Renal pelvis (tissue), 4 donors: ENCODE measurements around the gene HCFC2. TPM values are rescaled to one million over a fixed set of nuclear protein-coding genes. Genes with fewer than 3 reads are reported as not detected.

ENCODE experiments used
- DNase-seq: peaks from one replicate; pipeline ENCODE4 v3.0.0-alpha.2; 2013
- polyA plus RNA-seq, 3 donors: library from polyadenylated mRNA; unstranded; fragments of 120-200 nt; gene quantifications; one replicate each; pipeline ENCODE4 v1.2.1, GENCODE V29; 2013; ENCODE audit not compliant: insufficient read length in 3 of 3

HCFC2 gene
- polyA plus RNA-seq, 3 donors: 14.0 to 17.1 (median 16.8) TPM

DNA sequence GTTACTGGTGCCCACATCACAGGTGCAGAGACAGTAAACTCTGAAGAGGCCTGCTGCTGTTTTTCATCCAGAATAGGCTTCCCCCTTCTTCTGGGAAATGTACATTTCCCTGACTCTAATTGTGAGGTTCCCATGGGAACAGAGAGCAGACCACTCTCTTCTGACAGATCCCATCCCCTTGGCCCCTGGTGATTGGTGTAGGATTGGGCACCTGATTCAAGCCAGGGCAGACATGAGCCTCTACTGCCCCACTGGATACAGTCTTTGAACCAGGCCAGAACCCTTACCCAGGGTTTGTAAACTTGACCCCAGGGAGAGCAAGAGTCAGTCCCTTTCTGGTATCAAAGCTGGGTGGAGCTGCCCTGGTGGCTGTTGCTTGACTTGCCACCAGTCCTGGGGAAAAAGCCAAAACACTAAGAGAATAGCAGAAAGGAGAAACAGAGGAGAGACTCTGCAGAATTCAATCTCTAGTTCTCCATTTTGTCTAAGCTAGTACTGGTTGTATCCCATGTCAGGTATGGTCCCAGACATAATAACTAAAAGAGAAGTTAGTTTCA lies 88.4 kb downstream of the HCFC2 start:
- DNase-seq: no peak

- no peak for DNase-seq
Measured at GRCh38 chr12:104154286-104154685, 90.0 kb downstream of the HCFC2 start.

DNA sequence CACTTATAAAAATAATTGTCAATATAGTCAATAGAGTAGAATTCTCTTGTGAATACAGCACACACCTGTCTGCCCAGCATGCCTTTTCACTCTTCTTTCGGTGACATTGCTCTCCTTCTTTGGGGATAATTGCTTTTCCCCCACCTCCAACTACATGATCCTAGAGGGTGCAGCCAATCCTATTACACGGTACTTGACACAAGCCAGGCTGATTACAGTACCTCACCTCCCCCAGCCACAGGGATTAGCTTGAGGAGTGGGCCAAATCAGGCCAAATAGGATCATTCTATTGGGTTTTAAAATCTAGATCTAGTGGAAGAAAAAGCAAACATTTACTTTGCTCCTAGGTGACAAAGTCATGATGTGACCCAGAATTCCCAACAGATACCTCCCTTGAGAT lies 90.5 kb downstream of the HCFC2 start:
- no peak for DNase-seq

Other genes with a start within 250 kb of the HCFC2 start
- gene NT5DC3, start 223.3 kb upstream of the HCFC2 start, polyA plus RNA-seq: 1 to 10 TPM; 4.1 to 8.5 (median 8.5) TPM
- 1,000 to 10,000 TPM in 1 of 3 donors, 100 to 1,000 TPM in 2; 858 to 1,078 (median 947) TPM for gene HSP90B1, start 134.1 kb upstream of the HCFC2 start, polyA plus RNA-seq
- 10 to 100 TPM; 49.3 to 58.2 (median 55.8) TPM for gene TDG, start 98.7 kb upstream of the HCFC2 start, polyA plus RNA-seq
- gene GLT8D2, start 14.3 kb upstream of the HCFC2 start, polyA plus RNA-seq: 10 to 100 TPM in 2 of 3 donors, 1 to 10 TPM in 1; 8.4 to 11.6 (median 10.7) TPM
- gene NFYB, start 73.7 kb downstream of the HCFC2 start, polyA plus RNA-seq: 10 to 100 TPM; 84.3 to 96.6 (median 91.5) TPM
- 10 to 100 TPM; 60.2 to 61.5 (median 61.4) TPM for gene TXNRD1, start 151.2 kb downstream of the HCFC2 start, polyA plus RNA-seq
- gene EID3, start 239.2 kb downstream of the HCFC2 start, polyA plus RNA-seq: 1 to 10 TPM; 4.4 to 4.5 (median 4.5) TPM